ENCODE measurements around the gene HCRTR1.

DNA sequence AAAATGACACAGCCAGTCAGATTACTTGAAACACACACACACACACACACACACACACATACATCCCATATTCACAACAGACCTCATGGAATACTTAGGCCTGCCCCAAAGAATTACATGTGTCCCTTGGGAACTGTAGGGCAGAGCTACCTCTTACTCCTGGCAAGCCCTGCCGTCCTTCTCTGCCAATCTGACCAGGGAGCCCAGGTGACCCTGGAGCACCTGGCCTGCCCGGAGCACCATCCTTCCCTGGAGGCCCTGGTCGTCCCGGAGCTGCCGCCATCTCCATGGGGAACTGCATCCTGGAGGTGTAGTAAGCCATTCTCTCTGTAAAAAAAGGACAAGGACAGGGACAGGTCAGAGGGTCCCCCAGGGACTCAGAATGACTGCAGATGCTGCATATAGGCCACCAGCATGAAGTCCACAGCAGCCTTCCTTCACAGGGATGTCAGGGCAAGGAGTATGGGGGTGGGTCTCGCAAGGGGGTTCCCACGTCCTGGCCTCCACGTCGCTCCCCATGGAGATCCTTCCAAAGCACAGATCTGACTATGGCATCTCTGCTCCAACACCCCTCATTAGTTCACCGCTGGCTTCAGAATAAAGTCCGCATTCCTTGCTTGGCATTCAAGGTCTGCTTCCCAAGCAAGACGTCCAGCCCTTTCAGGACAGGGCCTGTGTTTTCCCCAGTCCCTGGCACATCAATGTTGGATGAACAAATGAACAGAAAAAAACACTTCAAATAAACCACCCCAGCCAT is 36.4 kb downstream of the HCRTR1 start:
- TF ChIP-seq RXRA (IDR thresholded peaks at IDR 0.05; ENCODE audit: insufficient read depth, low read depth, low read length) (no peak), MAFK (IDR thresholded peaks at IDR 0.05; ENCODE audit: low read depth, low read length) (no peak), EP300 (IDR thresholded peaks at IDR 0.05; ENCODE audit: borderline replicate concordance in 1 of 2, low read depth in 2 of 2, low read length in 2 of 2) (no peak), EZH2 (IDR thresholded peaks at IDR 0.05; ENCODE audit: low read depth, low read length, severe bottlenecking) (no peak), POU5F1 (IDR thresholded peaks at IDR 0.05; ENCODE audit: low read depth, low read length) (no peak), TAF1 (IDR thresholded peaks at IDR 0.05; ENCODE audit: low read depth, low read length) (no peak)
